GM13977 (cell line): ENCODE measurements around the gene NME3.
A peak's percentile ranks its signal among the peaks of the same experiment; 100 is the strongest.

ENCODE experiments used
- DNase-seq: peaks from one replicate; pipeline ENCODE4 v3.0.0; 2012; ENCODE audit warnings: low spot score
- in situ Hi-C: fragments of 300-500 bp; cut with MboI; formaldehyde crosslinking; loops from one replicate; pipeline ENCODE4 v1.12.0; 2022; ENCODE audit warnings: low sequenced_read_pairs, low pct_unique_long_range_greater_than_20kb, mixed read lengths, inconsistent platforms; ENCODE audit not compliant: unreplicated experiment
- TF ChIP-seq, protein P1 (sequence below): IDR thresholded peaks from 2 replicates; pipeline ENCODE4 v1.5.1; 2012; ENCODE audit warnings: mild to moderate bottlenecking, control low read depth; ENCODE audit not compliant: insufficient read depth; ENCODE audit errors: extremely low read depth, missing control alignments

The NME3 gene

DNA sequence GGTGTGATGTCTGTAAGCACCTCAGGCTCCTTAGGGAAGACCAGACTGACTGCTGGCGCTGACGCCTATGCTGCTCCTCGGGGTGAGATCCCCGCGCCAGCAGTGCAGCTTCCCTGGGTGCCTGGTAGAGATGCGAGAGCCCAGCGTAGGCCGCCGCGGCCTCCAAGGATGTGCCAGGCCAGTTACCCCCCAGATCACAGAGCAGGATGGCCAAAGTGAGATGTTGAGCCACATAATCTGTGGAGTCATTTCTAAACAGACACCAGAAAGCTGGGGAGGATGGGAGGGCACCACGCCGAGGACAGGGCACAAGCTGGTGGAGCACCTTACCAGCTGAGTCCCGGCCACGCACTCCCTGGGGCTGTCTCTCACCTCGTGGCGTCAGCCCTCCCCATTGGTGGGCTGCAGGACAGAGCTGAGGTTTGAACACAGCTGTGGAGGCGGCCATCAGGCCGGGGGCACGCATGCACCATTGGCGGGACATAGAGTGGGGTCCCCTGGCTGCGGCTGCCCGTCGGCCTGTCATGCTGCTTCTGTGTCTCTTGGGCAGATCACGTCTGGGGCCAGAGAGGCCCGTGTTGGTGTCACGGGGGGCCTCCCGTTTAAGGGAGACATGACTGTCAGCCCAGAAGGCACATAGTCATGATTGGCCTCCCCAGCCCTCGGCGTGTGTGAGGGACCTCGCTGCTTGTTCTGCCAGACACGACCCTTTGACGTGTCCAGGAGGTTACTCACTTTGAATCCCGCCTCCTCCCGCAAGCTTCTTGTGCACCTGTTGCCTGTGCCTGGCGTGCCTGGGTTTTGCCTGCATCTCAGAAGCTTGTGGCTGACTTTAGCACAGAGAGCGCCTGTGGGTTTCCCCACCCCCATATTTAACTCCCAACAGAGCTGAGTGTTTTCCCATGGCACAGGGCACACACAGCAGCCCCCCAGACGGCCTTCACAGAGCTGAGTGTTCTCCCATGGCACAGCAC is 43.4 kb downstream of the NME3 start:
- in situ Hi-C loops: no loop called here
- TF ChIP-seq, protein P1, sequence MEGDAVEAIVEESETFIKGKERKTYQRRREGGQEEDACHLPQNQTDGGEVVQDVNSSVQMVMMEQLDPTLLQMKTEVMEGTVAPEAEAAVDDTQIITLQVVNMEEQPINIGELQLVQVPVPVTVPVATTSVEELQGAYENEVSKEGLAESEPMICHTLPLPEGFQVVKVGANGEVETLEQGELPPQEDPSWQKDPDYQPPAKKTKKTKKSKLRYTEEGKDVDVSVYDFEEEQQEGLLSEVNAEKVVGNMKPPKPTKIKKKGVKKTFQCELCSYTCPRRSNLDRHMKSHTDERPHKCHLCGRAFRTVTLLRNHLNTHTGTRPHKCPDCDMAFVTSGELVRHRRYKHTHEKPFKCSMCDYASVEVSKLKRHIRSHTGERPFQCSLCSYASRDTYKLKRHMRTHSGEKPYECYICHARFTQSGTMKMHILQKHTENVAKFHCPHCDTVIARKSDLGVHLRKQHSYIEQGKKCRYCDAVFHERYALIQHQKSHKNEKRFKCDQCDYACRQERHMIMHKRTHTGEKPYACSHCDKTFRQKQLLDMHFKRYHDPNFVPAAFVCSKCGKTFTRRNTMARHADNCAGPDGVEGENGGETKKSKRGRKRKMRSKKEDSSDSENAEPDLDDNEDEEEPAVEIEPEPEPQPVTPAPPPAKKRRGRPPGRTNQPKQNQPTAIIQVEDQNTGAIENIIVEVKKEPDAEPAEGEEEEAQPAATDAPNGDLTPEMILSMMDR: no peak

DNA sequence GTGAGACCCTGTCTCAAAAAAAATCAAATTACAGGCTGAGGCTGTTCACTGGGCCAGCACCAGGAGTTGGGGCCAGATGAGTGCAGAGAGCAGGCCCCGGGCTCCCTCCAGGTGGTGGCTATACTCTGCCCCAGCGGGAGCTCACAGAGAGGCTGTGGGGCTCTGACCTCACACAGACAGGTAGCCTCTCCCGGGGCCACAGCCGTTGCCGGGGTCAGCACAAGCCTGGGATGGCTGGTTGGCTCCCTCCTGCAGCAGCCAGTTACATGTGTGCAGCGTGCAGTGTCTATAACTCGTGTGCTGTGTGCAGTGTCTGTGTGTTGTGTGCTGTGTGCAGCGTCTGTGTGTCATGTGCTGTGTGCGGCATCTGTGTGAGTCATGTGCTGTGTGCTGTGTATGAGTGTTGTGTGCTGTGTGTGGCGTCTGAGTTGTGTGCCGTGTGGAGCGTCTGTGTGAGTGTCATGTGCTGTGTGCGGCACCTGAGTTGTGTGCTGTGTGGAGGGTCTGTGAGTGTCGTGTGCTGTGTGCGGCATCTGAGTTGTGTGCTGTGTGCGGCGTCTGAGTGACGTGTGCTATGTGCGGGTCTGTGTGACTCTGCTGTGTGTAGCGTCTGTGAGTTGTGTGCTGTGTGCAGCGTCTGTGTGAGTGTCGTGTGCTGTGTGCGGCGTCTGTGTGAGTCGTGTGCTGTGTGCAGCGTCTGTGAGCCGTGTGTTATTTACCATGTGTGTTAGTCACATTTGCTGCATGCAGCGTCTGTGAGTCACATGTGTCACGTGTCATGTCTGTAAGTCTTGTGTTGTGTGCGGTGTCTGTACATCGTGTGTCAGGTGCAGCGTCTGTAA is 44.5 kb downstream of the NME3 start:
- TF ChIP-seq, protein P1: no peak
- in situ Hi-C loops: no loop called here
- DNase-seq: no peak

More for the DNA sequence above, 43.4 kb downstream of the NME3 start:
- no peak for DNase-seq

DNA sequence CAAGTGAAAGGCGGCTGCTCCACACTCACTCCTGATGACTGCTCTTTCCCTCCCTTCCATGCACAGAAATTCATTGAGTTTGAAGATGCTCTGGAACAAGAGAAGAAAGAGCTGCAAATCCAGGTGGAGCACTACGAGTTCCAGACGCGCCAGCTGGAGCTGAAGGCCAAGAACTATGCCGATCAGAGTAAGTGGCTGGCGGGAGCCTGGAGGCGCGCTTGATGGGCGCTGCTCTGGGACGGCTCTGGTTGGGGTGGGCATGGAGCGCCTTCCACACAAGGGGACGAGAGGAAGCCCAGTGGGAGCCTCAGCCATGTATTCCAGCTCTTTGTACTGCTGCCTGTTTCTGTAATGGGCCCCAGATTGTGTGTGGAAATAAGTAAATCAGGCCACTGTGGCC is 46.9 kb downstream of the NME3 start:
- TF ChIP-seq, protein P1: no peak
- no peak for DNase-seq
- in situ Hi-C loops: no loop called here

DNA sequence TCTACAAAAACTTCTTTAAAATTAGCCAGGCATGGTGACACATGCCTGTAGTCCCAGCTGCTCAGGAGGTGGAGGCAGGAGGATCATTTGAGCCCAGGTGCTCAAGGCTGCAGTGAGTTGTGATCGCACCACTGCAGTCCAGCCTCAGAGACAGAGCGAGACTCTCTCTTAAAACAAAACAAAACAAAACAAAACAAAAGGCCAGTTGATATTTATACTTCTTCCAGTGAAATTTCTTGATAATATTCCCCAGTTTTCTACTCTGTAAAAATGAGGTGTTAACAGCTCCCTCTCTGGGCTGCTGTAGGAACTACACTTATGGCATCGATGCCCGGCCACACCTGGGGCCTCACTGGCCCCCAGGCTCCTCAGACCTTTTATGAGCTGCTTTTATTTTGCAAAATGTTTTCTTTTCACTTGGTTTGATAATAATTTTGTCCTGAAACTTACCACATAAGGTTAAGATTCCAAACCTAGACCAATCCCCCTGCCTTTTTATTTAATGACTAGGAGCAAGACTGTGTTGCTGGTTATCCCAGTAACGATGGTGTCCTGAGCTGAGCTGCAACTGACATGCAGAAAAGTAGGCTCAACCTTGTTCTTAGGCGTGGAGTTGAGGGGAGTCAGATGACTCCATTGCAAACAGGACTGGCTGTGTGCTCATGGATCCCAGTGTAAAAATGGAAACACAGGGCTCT is 47.7 kb downstream of the NME3 start:
- peak; percentile 67 for DNase-seq
- in situ Hi-C loops: no loop called here
- TF ChIP-seq, protein P1: peak; percentile 73

DNA sequence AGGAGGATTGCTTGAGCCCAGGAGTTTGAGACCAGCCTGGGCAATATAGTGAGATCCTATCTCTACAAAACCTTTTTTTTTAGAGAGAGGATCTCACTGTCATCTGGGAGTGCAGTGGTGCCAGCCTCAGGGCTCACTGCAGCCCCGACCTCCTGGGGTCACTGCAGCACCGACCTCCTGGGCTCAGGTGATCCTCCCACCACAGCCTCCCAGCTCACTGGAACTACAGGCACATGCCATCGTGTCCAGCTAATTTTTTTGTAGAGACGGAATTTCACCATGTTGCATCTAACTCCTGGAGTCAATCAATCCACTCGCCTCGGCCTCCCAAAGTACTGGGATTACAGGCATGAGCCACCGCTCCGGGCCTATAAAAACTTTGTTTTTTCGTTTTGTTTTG is 50.0 kb downstream of the NME3 start:
- DNase-seq: no peak
- TF ChIP-seq, protein P1: no peak
- in situ Hi-C loops: no loop called here
